ENCODE results near the gene MALT1.

- TF ChIP-seq CTCF (IDR thresholded peaks at IDR 0.05) = no peak
- no peak for TF ChIP-seq POLR2A (IDR thresholded peaks at IDR 0.05)
Measured at GRCh38 chr18:58792086-58792485, 120.8 kb downstream of the MALT1 start.
